Left ventricle myocardium inferior (tissue), 1 donor: Measurements from ENCODE around the gene YES1. TPM values are rescaled to one million over a fixed set of nuclear protein-coding genes. Genes with fewer than 3 reads are reported as not detected.
A peak's percentile ranks its signal among the peaks of the same experiment; 100 is the strongest.
"Not testable (repeated sequence)": the region's sequence is repeated elsewhere in the genome, so short reads cannot be mapped to it uniquely, and the experiment has no call there.

Source experiments
- DNase-seq: peaks from one replicate; pipeline ENCODE4 v3.0.0-alpha.2; 2020
- H3K27ac ChIP-seq: fragments of 200-600 bp; replicated peaks from 2 replicates; pipeline ENCODE4 v1.8.0; 2021
- H3K27me3 ChIP-seq: fragments of 200-600 bp; 2 replicates; pipeline ENCODE4 v1.8.0; 2021; ENCODE audit warnings: low read depth
- H3K36me3 ChIP-seq: fragments of 200-600 bp; 2 replicates; pipeline ENCODE4 v1.8.0; 2021
- H3K4me1 ChIP-seq: fragments of 200-600 bp; 2 replicates; pipeline ENCODE4 v1.8.0; 2021
- H3K4me3 ChIP-seq: fragments of 200-600 bp; 2 replicates; pipeline ENCODE4 v1.8.0; 2021; ENCODE audit warnings: mild to moderate bottlenecking, moderate library complexity
- H3K9me3 ChIP-seq: fragments of 200-600 bp; replicated peaks from 2 replicates; pipeline ENCODE4 v1.8.0; 2021
- CTCF ChIP-seq: fragments of 200-600 bp; IDR thresholded peaks from 2 replicates; pipeline ENCODE4 v1.8.0; 2021; ENCODE audit warnings: antibody characterized with exemption, mild to moderate bottlenecking, borderline replicate concordance
- intact Hi-C: fragments of 100-400 bp; cut with micrococcal nuclease; formaldehyde crosslinking; loops from one replicate; pipeline ENCODE4 v1.11.0; 2022
- total RNA-seq: library from RNA; stranded (reverse); fragmentation: NEBNext Ultra II Directional; extraction: Animal tissue kit (Norgen Biotek cat#: 25700); gene quantifications from one replicate; pipeline ENCODE4 v1.2.1, GENCODE V29; 2021
- donor health status: DM: no; HTN: yes; CAD: no; lungs with severe emphysema.

YES1 gene
- total RNA-seq, 1 donor from 2014 or later = 21.7 TPM

GRCh38 chr18:813172-814071, 1.4 kb upstream of the YES1 start:
- Histone ChIP-seq H3K27ac (peak overlapping the region; percentile 96), H3K4me3 (peak overlapping the region; percentile 95), H3K9me3 (no peaks in the 10 kb centered on the region), H3K36me3 (no peaks in the 10 kb centered on the region), H3K4me1 (peaks cover 62% of the 10 kb centered on the region), H3K27me3 (no peaks in the 10 kb centered on the region)
- intact Hi-C loops = no loop called here
- DNase-seq = peak; percentile 30
- no peak for TF ChIP-seq CTCF

- H3K27me3 ChIP-seq = no peaks in the 10 kb centered on the region
- intact Hi-C loops = no loop called here
- H3K4me1 ChIP-seq = peaks cover 70% of the 10 kb centered on the region
- no peak for TF ChIP-seq CTCF
- peak overlapping the region; percentile 95 for H3K4me3 ChIP-seq
- H3K36me3 ChIP-seq = no peaks in the 10 kb centered on the region
- peak; percentile 85 for DNase-seq
- peak overlapping the region; percentile 96 for H3K27ac ChIP-seq
- no peaks in the 10 kb centered on the region for H3K9me3 ChIP-seq
Measured at GRCh38 chr18:812376-813171, 532 bp upstream of the YES1 start.

GRCh38 chr18:811182-811891, 705 bp downstream of the YES1 start:
- H3K36me3 ChIP-seq = no peaks in the 10 kb centered on the region
- no peaks in the 10 kb centered on the region for H3K9me3 ChIP-seq
- peaks cover 80% of the 10 kb centered on the region for H3K4me1 ChIP-seq
- no peak for TF ChIP-seq CTCF
- peak overlapping the region; percentile 96 for H3K27ac ChIP-seq
- no peak for DNase-seq
- peak overlapping the region; percentile 95 for H3K4me3 ChIP-seq
- no peaks in the 10 kb centered on the region for H3K27me3 ChIP-seq
- intact Hi-C loops = no loop called here

GRCh38 chr18:809985-810642, 1.9 kb downstream of the YES1 start:
- H3K27ac ChIP-seq = peak overlapping the region; percentile 96
- no peaks in the 10 kb centered on the region for H3K27me3 ChIP-seq
- TF ChIP-seq CTCF = no peak
- intact Hi-C loops = no loop called here
- no peak for DNase-seq
- no peaks in the 10 kb centered on the region for H3K9me3 ChIP-seq
- peaks cover 89% of the 10 kb centered on the region for H3K4me1 ChIP-seq
- peak overlapping the region; percentile 95 for H3K4me3 ChIP-seq
- no peaks in the 10 kb centered on the region for H3K36me3 ChIP-seq

GRCh38 chr18:809228-809627, 2.8 kb downstream of the YES1 start:
- peak overlapping the region; percentile 95 for H3K4me3 ChIP-seq
- H3K4me1 ChIP-seq = peaks cover 89% of the 10 kb centered on the region
- DNase-seq, H3K36me3 ChIP-seq, H3K27me3 ChIP-seq, intact Hi-C loops, H3K9me3 ChIP-seq: not testable (repeated sequence)
- peak overlapping the region; percentile 74 for H3K27ac ChIP-seq
